GM23338 (cell line): ENCODE results near the gene MYO9B. TPM values are rescaled to one million over a fixed set of nuclear protein-coding genes. Genes with fewer than 3 reads are reported as not detected.

Experiments
- ATAC-seq: fragments of 200-7000 bp; cut with Tn5 transposase; 3 replicates; pipeline ENCODE4 v1.9.1; 2020
- DNase-seq: peaks from one replicate; pipeline ENCODE4 v3.0.0-alpha.2; 2015; ENCODE audit warnings: low spot score
- H2AFZ ChIP-seq: fragments of 200-600 bp; sonication (generic); 2 replicates; pipeline ENCODE4 v1.8.0; 2016; ENCODE audit warnings: antibody characterized with exemption, mild to moderate bottlenecking, moderate library complexity
- H3F3A ChIP-seq: fragments of 200-600 bp; sonication (generic); replicated peaks from 2 replicates; pipeline ENCODE4 v1.8.0; 2017; ENCODE audit warnings: antibody characterized with exemption, mixed run types, low read depth
- H3K27ac ChIP-seq: fragments of 200-600 bp; sonication (generic); 2 replicates; pipeline ENCODE4 v1.6.1; 2016; ENCODE audit warnings: low read depth
- H3K27me3 ChIP-seq: fragments of 200-600 bp; sonication (generic); 2 replicates; pipeline ENCODE4 v1.8.0; 2016; ENCODE audit warnings: mild to moderate bottlenecking, mixed run types, moderate library complexity; ENCODE audit not compliant: insufficient read depth
- H3K36me3 ChIP-seq: fragments of 200-600 bp; sonication (generic); 2 replicates; pipeline ENCODE4 v1.8.0; 2016; ENCODE audit warnings: mild to moderate bottlenecking; ENCODE audit not compliant: insufficient read depth
- H3K4me1 ChIP-seq: fragments of 200-600 bp; sonication (generic); 2 replicates; pipeline ENCODE4 v1.8.0; 2016; ENCODE audit warnings: mild to moderate bottlenecking, moderate library complexity; ENCODE audit not compliant: insufficient read depth
- H3K4me2 ChIP-seq: fragments of 200-600 bp; sonication (generic); 2 replicates; pipeline ENCODE4 v1.7.1; 2017; ENCODE audit warnings: mixed run types
- H3K4me3 ChIP-seq: fragments of 200-600 bp; sonication (generic); 2 replicates; pipeline ENCODE4 v1.6.1; 2016; ENCODE audit warnings: mixed run types
- H3K79me2 ChIP-seq: fragments of 200-600 bp; sonication (generic); replicated peaks from 2 replicates; pipeline ENCODE4 v1.8.0; 2017; ENCODE audit warnings: mild to moderate bottlenecking; ENCODE audit not compliant: insufficient read depth
- H3K9me2 ChIP-seq: fragments of 200-600 bp; sonication (generic); 2 replicates; pipeline ENCODE4 v1.8.0; 2017; ENCODE audit not compliant: insufficient read depth
- H4K20me1 ChIP-seq: fragments of 200-600 bp; sonication (generic); replicated peaks from 2 replicates; pipeline ENCODE4 v1.8.0; 2017; ENCODE audit warnings: mild to moderate bottlenecking; ENCODE audit not compliant: insufficient read depth
- H3K27ac Mint-ChIP-seq: 2 replicates; pipeline ENCODE4 v1.8.0; 2020; ENCODE audit warnings: inconsistent platforms, mild to moderate bottlenecking, moderate library complexity, mixed read lengths
- H3K27me3 Mint-ChIP-seq: 3 replicates; pipeline ENCODE4 v1.8.0; 2022; ENCODE audit warnings: low read depth, mild to moderate bottlenecking, moderate library complexity, mixed read lengths, inconsistent platforms; ENCODE audit not compliant: insufficient read depth, poor library complexity
- H3K36me3 Mint-ChIP-seq: 3 replicates; pipeline ENCODE4 v1.8.0; 2021; ENCODE audit warnings: low read depth, mild to moderate bottlenecking, inconsistent platforms, moderate library complexity, mixed read lengths
- H3K4me1 Mint-ChIP-seq: 3 replicates; pipeline ENCODE4 v1.8.0; 2020; ENCODE audit warnings: mild to moderate bottlenecking, inconsistent platforms, mixed read lengths
- H3K4me3 Mint-ChIP-seq: 3 replicates; pipeline ENCODE4 v1.8.0; 2021; ENCODE audit warnings: moderate library complexity, mild to moderate bottlenecking, inconsistent platforms, mixed read lengths
- H3K9me3 Mint-ChIP-seq: 3 replicates; pipeline ENCODE4 v1.8.0; 2020; ENCODE audit warnings: moderate library complexity, mild to moderate bottlenecking, inconsistent platforms, mixed read lengths
- ETS1 ChIP-seq: IDR thresholded peaks from 2 replicates; pipeline ENCODE4 v1.6.1; 2016; ENCODE audit warnings: antibody characterized with exemption
- EZH2phosphoT487 ChIP-seq: fragments of 200-600 bp; sonication (generic); IDR thresholded peaks from one replicate; pipeline ENCODE4 v1.8.1; 2018; ENCODE audit warnings: antibody characterized with exemption; ENCODE audit not compliant: unreplicated experiment
- JUNB ChIP-seq: IDR thresholded peaks from one replicate; pipeline ENCODE4 v1.6.1; 2016; ENCODE audit warnings: antibody characterized with exemption; ENCODE audit not compliant: unreplicated experiment
- NANOG ChIP-seq: IDR thresholded peaks from 2 replicates; pipeline ENCODE4 v1.6.1; 2016; ENCODE audit warnings: antibody characterized with exemption, borderline replicate concordance
- POLR2AphosphoS5 ChIP-seq: IDR thresholded peaks from 2 replicates; pipeline ENCODE4 v1.6.1; 2016; ENCODE audit warnings: antibody characterized with exemption, low read depth
- STAT1 ChIP-seq: IDR thresholded peaks from one replicate; pipeline ENCODE4 v1.6.1; 2016; ENCODE audit warnings: antibody characterized with exemption; ENCODE audit not compliant: unreplicated experiment
- ZNF114 ChIP-seq: fragments of 250-450 bp; sonication (Bioruptor Pico); IDR thresholded peaks from 2 replicates; pipeline ENCODE4 v1.5.0; 2020; ENCODE audit warnings: mild to moderate bottlenecking, moderate library complexity
- ZNF331 ChIP-seq: fragments of 250-450 bp; sonication (Bioruptor Pico); IDR thresholded peaks from 2 replicates; pipeline ENCODE4 v1.5.0; 2020; ENCODE audit warnings: low read depth, mild to moderate bottlenecking, moderate library complexity
- ZNF462 ChIP-seq: fragments of 250-450 bp; sonication (Bioruptor Pico); IDR thresholded peaks from 2 replicates; pipeline ENCODE4 v1.5.0; 2020; ENCODE audit warnings: mild to moderate bottlenecking, moderate library complexity
- polyA plus RNA-seq: library from polyadenylated mRNA; unstranded; fragments of >200 nt; fragmentation: Nextera tagmentation; extraction: Ambion mirVana; gene quantifications from 2 replicates; pipeline ENCODE4 v1.2.1, GENCODE V29; 2016
- total RNA-seq: library from RNA; depleted of rRNA; stranded (reverse); fragments of >200 nt; shearing (Covaris generic); gene quantifications from 2 replicates; pipeline ENCODE4 v1.2.3, GENCODE V29; 2014

Gene MYO9B
- total and polyA plus RNA-seq, 2 experiments from 2014 or later: 28.7 to 61.3 TPM

- Histone ChIP-seq H3K36me3 (peaks cover 9% of the 10 kb centered on the region), H4K20me1 (no peaks in the 10 kb centered on the region; the same call in 1 of the 2 replicates), H3K4me2 (no peak overlapping the region), H3K4me3 (no peak overlapping the region), H3K4me1 (no peaks in the 10 kb centered on the region), H3K27ac (no peak overlapping the region), H3K9me2 (no peaks in the 10 kb centered on the region), H3K79me2 (no peaks in the 10 kb centered on the region), H3F3A (0 out of 2 replicates have a peak, but pooled peaks cover 6% of the 10 kb centered on the region), H2AFZ (no peak overlapping the region), H3K27me3 (no peaks in the 10 kb centered on the region)
- ATAC-seq (no peak), DNase-seq (no peak)
- H3K36me3 Mint-ChIP-seq: peaks cover 34% of the 10 kb centered on the region
- no peak for TF ChIP-seq ETS1
- H3K27me3 Mint-ChIP-seq: peaks cover 3% of the 10 kb centered on the region
- no peaks in the 10 kb centered on the region; the same call in 2 of the 3 replicates for H3K4me1 Mint-ChIP-seq
- H3K4me3 Mint-ChIP-seq: no peak overlapping the region
- H3K9me3 Mint-ChIP-seq: no peaks in the 10 kb centered on the region
- no peak overlapping the region for H3K27ac Mint-ChIP-seq
These were observed 78.4 kb downstream of the MYO9B start for GRCh38 chr19:17153996-17154395.

- Mint-ChIP-seq H3K9me3 (no peaks in the 10 kb centered on the region), H3K36me3 (peaks cover 37% of the 10 kb centered on the region), H3K27ac (no peak overlapping the region), H3K4me3 (no peak overlapping the region), H3K27me3 (peaks cover 7% of the 10 kb centered on the region), H3K4me1 (peaks cover 12% of the 10 kb centered on the region)
- ATAC-seq (no peak), DNase-seq (no peak)
- no peaks in the 10 kb centered on the region for H3K27me3 ChIP-seq
- H3K4me3 ChIP-seq: no peak overlapping the region
- no peaks in the 10 kb centered on the region for H3K79me2 ChIP-seq
- TF ChIP-seq STAT1 (no peak), ETS1 (no peak), EZH2phosphoT487 (no peak), ZNF114 (CRISPR knock-in tag) (no peak), JUNB (no peak), ZNF331 (no peak), NANOG (no peak), ZNF462 (no peak), POLR2AphosphoS5 (no peak)
- peaks cover 9% of the 10 kb centered on the region for H3K36me3 ChIP-seq
- no peak overlapping the region for H3K4me2 ChIP-seq
- H3K27ac ChIP-seq: no peak overlapping the region
- H3K9me2 ChIP-seq: no peaks in the 10 kb centered on the region
- H2AFZ ChIP-seq: no peak overlapping the region
- H3F3A ChIP-seq: peaks cover 10% of the 10 kb centered on the region; the same call in 1 of the 2 replicates
- peaks cover 5% of the 10 kb centered on the region for H3K4me1 ChIP-seq
- H4K20me1 ChIP-seq: no peaks in the 10 kb centered on the region; the same call in 1 of the 2 replicates
These were observed 79.7 kb downstream of the MYO9B start for GRCh38 chr19:17155251-17155650.
